OCI-LY7 (cell line): ENCODE results near the gene PEX5L.

Experiments used
- EZH2phosphoT487 ChIP-seq: fragments of 200-600 bp; sonication (generic); IDR thresholded peaks from 2 replicates; pipeline ENCODE4 v1.6.1; 2018; ENCODE audit warnings: low read depth, borderline replicate concordance, mild to moderate bottlenecking, mixed run types, antibody characterized with exemption, low read length, moderate library complexity, mixed read lengths
- TF ChIP-seq, protein P1 (sequence below): fragments of 200-600 bp; sonication (generic); conservative IDR thresholded peaks from 2 replicates; pipeline ENCODE4 v1.5.1; 2014; ENCODE audit warnings: mild to moderate bottlenecking, antibody characterized with exemption, low read length, moderate library complexity, mixed read lengths

DNA sequence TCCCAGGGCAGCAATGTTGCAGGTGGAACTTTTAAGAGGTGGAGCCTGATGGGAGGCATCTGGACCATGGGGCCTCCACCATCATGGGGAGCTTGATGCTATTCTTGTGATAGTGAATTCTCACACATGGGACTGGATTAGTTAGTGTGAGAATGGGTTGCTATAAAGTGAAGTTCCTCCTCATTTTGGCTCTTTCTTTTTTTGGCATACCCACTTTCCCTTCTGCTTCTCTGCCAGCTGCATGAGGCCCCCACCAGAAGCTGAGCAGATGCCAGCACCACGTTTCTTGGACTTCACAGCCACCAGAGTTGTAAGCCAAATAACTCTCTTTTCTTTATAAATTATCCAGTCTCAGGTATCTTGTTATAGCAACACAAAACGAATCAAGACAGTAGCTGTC lies 101.0 kb downstream of the PEX5L start:
- TF ChIP-seq, protein P1, sequence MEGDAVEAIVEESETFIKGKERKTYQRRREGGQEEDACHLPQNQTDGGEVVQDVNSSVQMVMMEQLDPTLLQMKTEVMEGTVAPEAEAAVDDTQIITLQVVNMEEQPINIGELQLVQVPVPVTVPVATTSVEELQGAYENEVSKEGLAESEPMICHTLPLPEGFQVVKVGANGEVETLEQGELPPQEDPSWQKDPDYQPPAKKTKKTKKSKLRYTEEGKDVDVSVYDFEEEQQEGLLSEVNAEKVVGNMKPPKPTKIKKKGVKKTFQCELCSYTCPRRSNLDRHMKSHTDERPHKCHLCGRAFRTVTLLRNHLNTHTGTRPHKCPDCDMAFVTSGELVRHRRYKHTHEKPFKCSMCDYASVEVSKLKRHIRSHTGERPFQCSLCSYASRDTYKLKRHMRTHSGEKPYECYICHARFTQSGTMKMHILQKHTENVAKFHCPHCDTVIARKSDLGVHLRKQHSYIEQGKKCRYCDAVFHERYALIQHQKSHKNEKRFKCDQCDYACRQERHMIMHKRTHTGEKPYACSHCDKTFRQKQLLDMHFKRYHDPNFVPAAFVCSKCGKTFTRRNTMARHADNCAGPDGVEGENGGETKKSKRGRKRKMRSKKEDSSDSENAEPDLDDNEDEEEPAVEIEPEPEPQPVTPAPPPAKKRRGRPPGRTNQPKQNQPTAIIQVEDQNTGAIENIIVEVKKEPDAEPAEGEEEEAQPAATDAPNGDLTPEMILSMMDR, result no peak
- TF ChIP-seq EZH2phosphoT487, result no peak
